NOMO-1 treated with dmso at 0.1 percent for 144 hours (cell line): Measurements from ENCODE around the gene TEX2.

Experiments used
- DNase-seq: peaks from one replicate; lab custom pipeline; 2025; ENCODE audit not compliant: unreplicated experiment; lab: John Stamatoyannopoulos, UW

TEX2 gene

GRCh38 chr17:64263000-64263766, at the start of gene TEX2:
TEX2 (minus strand) TSS chr17:64263260; CDS start chr17:64214217, 49,043 bp downstream.
- peak; percentile 92 for DNase-seq

GRCh38 chr17:64309710-64310109, 46.6 kb upstream of the TEX2 start:
- DNase-seq: no peak

DNA sequence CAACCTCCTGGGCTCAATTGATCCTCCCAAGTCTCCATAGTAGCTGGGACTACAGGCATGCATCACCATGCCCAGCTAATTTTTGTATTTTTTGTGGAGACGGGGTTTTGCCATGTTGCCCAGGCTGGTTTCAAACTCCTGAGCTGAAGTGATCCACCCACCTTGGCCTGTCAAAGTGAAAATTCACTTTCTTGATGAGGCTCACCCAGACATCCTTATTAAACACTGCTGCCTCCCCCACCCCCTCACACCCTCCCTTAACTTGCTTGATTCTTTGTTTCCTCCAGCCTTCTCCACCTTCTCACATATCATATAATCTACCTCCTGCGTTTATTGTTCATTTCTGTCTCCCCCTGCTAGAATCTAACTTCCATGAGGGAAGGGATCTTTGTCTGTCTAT, 46.0 kb upstream of the TEX2 start:
- DNase-seq: no peak

- peak; percentile 35 for DNase-seq
Observed at GRCh38 chr17:64306850-64307463, 43.9 kb upstream of the TEX2 start.

GRCh38 chr17:64304551-64304950, 41.5 kb upstream of the TEX2 start:
- DNase-seq: no peak

GRCh38 chr17:64300699-64300965, 37.6 kb upstream of the TEX2 start:
- no peak for DNase-seq

DNA sequence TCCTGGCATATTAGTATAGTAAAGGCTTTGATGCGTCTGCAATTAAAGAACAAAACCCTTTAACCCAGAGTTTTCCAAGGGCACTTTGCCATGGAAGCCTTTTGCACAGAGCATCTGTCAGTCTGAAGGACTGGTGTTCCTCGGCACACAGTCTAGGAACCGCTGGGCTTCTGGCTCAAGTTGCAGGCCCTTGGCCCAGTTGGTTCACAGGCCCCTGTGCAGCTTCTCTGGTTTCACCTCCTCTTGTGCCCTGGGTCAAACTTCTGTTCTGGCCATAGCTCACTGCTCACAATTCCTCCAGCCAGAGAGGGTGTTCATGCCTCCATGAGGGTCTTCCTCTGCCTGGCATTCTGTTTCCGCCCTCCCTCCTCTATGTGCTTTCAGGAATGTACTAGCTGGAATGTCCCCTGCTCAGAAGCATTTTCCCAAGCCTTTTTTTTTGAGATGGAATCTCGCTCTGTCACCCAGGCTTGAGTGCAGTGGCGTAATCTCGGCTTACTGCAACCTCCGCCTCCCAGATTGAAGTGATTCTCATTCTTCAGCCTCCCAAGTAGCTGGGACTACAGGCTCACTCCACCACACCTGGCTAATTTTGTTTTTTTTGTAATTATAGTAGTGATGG, 34.5 kb upstream of the TEX2 start:
- DNase-seq: no peak

GRCh38 chr17:64296246-64296645, 33.2 kb upstream of the TEX2 start:
- no peak for DNase-seq

DNA sequence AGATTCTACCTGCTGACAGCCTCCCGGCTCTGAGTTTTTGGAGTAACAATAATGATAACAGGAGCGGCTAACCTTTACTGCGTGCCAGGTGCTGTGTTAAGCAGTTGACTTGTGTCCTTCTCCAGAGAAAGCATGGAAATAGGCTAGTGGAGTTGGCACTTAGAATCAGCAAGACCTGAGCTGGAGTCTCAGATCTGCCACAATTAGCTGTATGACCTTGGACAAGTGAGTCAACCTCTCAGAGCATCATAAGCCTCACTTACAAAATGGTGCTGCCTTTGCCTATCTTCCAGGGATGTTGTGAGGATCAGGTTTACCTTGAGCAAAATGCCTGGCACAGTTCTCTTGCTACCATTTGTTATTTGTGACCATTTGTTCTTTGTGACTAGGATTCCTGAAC, 32.1 kb upstream of the TEX2 start:
- DNase-seq: no peak

- DNase-seq: no peak
Observed at GRCh38 chr17:64291268-64291851, 28.3 kb upstream of the TEX2 start.

GRCh38 chr17:64289741-64290141, 26.7 kb upstream of the TEX2 start:
- no peak for DNase-seq

GRCh38 chr17:64282753-64283080, 19.7 kb upstream of the TEX2 start:
- no peak for DNase-seq

DNA sequence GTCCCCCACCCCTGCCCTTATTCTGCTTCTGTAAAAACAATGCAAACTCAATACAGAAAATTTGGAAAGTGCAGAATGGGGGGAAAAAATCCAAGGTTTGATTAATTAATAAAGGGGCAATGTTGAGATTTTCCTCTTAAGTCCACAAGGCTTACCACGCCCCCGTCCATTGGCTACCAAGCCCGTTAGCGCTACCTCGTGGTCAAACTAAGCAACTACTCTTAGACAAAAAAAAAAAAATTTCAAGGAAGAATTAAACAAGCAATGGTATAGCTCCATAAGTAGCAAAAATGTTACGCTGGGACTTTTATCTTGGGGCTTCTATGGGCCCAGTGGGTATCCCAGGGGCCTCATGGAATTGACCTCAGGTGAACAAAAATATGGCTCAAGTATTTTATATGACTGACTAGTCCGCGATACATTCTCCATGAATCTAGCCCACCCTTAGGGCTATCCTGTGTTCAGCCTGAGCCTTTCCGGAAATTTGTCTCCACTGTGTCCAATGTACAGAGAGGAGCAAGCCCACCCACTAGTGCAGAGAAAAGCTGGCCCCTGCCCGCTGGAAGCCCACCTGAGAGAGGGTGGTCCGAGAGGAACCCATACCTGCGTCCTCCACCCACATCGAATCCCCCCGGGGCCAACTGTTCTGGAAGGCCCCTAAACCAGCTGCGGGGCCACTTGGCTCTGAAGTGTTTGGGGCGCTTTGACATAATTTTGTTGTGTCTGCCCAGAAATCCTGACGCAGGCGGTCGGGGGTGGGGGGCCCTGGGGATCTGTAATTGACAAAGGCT, 19.1 kb upstream of the TEX2 start:
- DNase-seq: peak; percentile 66

GRCh38 chr17:64278614-64279013, 15.6 kb upstream of the TEX2 start:
- no peak for DNase-seq

DNA sequence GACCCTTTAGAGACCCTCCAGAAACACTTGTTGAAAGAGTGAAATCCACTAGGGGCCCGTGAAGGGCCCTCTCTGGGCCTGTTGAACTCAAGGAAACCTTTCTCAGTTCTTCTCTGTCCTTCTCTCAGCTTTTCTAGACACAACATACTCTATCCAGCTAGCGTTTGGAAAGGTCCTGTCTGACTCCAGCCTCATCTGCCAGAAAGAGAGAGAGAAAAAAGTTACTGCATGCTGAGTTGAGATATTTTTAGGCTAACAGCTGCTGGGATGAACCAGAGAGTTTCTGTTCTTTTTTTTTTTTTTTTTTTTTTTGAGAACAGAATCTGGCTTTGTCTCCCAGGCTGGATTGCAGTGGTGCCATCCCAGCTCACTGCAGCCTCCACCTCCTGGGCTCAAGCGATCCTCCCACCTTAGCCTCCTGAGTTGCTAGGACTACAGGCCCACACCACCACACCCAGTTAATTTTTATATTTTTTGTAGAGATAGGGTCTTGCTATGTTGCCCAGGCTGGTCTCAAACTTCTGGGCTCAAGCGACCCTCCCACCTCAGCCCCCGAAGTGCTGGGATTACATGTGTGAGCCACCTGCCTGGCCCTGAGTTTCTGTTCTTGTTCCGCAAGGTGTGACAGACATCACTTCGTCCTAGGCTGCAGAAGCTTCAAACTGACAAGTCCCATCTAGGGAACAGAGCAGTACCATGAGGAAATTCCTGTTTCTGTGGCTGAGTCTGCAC, 14.9 kb upstream of the TEX2 start:
- DNase-seq: peak; percentile 7

GRCh38 chr17:64276961-64277505, 14.0 kb upstream of the TEX2 start:
- DNase-seq: no peak

- DNase-seq: no peak
Observed at GRCh38 chr17:64275016-64275415, 12.0 kb upstream of the TEX2 start.

- peak; percentile 59 for DNase-seq
Observed at GRCh38 chr17:64273006-64273405, 9.9 kb upstream of the TEX2 start.

GRCh38 chr17:64270885-64271284, 7.8 kb upstream of the TEX2 start:
- DNase-seq: no peak
